GM19438 (cell line): ENCODE data around the gene GOLGA8T.
"Not testable (repeated sequence)": the region's sequence is repeated elsewhere in the genome, so short reads cannot be mapped to it uniquely, and the experiment has no call there.

ENCODE experiments used
- ATAC-seq: cut with Tn5 transposase; IDR thresholded peaks from one replicate; pipeline ENCODE4 v1.9.1; 2021; ENCODE audit warnings: low read depth; ENCODE audit not compliant: unreplicated experiment

GOLGA8T gene

DNA sequence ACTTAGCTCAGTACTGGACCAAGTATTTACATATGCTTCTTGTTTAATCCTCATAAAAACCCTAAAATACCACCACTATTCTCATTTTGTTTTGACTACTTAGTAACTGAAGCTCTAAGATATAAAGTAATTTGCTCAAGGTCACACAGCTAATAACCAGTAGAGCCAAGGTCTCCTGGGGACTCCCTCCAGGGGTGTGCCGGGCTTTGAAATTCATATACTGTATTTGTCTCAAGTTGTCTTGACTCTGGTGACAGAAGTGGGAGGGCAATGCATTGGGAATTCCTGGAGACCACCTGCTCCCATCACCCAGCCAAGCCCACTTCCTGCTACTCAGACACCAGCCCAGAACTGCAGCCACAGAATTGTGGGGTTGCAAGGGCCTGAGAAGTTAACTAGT is 54.9 kb downstream of the GOLGA8T start:
- ATAC-seq = not testable (repeated sequence)

DNA sequence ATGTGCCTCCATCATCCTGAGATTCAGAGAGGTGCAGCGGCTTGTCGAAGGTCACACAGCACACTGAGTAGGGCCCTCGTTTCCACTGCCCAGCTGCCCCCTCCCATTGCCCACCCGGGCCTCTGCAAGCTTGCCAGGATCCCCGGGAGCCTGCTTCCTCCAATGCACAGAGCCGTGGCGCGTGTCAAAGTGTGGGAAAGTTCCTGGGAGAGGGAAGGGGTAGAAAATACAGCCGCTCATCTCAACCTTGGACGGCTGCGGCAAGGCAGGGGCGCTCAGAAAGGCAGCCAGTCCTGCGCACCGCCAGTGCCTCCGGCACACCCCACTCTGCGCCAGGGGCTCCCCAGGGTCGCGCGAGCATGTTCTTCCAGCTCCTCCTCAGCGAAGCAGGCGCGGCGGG is 56.3 kb downstream of the GOLGA8T start:
- not testable (repeated sequence) for ATAC-seq

DNA sequence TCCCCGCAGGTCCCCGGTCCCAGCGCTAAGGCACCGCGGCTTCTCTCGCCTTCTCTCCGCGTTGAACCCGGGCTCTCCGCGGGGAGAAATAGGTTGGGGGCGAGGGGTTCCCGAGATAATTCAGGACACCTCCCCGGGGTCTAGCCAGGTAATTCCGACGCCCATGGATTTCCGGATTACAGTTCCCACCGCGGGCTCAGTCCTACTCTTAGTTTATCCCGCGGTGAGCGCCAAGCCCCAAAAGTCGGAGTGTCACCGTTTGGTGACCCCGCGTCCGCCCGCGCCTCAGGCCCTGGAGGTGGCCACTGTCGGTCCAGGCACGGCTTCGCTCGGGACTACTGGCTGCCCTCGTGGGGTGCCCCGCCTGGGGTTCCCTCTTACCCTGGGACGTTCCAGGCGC is 56.8 kb downstream of the GOLGA8T start:
- not testable (repeated sequence) for ATAC-seq

DNA sequence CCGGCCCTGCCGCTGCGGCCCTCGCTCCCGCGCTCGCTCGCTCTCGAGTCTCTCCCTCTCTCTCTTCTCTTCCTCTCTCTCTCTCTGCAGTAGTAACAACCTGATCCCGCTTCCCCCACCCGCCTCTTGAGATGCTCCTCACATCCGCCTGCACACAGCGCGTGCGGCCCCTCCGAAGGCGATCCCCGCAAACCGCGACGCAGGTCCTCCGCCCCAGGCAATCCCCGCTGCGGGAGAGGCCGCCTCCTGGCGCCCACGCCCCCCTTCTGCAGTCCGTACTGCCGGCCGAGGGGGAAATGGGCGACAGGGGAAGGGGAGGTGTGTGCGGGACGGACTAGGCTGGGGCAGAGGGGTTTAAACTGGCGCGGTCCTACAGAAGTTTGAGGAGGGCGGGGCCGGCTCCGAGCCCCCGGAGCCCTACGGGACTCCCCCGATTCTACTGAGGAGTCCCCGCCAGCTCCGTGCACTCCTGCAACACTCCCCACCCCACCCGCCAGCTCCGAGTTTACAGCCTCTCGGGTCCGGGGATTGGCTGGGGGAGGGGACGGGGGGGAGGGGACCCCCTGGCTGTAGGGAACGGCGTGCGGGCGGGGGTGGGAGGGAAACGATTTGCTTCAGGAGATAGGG is 57.4 kb downstream of the GOLGA8T start:
- not testable (repeated sequence) for ATAC-seq

DNA sequence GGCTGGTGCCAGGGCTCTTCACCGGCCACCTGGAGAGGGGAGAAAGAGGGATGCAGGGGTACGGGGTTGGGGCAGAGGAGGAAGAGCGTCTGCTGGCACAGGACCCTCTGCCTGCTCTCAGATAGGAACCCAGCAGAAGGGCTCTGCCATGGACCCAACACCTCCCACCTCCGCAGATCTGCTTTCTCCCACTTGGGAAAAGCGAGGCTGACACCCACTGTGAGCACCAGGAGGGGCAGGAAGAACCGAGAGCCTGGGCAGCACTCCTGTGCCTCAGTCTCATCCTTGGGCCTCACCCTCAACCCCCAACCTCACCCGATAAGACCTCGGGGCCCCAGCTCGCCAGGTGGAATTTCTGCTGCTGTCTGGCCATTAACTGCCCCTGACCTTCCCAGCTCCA is 58.0 kb downstream of the GOLGA8T start:
- not testable (repeated sequence) for ATAC-seq
